ENCODE measurements around the gene C17orf50.

GRCh38 chr17:35742896-35743477, 17.7 kb upstream of the C17orf50 start:
- TF ChIP-seq CTCF (IDR thresholded peaks at IDR 0.05) = no peak
- no peak for TF ChIP-seq POLR2AphosphoS5 (IDR thresholded peaks at IDR 0.05)
- no peak for TF ChIP-seq EP300 (IDR thresholded peaks at IDR 0.05)
